Measurements from ENCODE around the gene ATP4B. TPM values are rescaled to one million over a fixed set of nuclear protein-coding genes. Genes with fewer than 3 reads are reported as not detected.

The ATP4B gene
- total and polyA plus RNA-seq, 2 of the 8 experiments (the other 6 are each of a cell fraction or from before 2014, with no cell fraction given): 0.05 TPM; not detected in 1

DNA sequence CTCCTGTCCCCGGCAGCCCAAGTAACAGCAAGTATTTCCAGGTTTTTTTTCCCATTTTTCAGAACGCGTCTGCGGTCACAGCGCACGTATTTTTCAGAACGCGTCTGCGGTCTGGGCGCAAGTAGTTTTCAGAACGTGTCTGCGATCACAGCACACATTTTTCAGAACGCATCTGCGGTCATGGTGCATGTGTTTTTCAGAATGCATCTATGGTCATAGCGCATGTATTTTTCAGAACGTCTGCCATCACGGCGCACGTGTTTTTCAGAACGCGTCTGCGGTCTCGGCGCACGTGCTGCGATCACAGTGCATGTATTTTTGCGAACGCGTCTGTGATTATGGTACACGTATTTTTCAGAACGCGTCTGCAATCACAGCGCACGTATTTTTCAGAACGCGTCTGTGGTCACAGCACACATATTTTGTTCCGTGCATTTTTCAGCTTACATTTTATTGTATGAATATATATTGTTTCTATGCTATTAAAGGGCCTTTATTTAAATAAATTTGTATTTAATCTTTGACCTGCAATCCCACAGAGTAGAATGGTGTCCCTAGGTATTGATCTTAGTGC is 19.7 kb downstream of the ATP4B start:
- Histone ChIP-seq H3K4me1 (replicated peaks in 1 of 4; ENCODE audit: control insufficient read depth in 3 of 4, insufficient read depth in 4 of 4, low read length in 3 of 4) (no peaks in the 10 kb centered on the region), H3K36me3 (ENCODE audit: control insufficient read depth in 2 of 4, insufficient read depth in 4 of 4, low read length in 3 of 4) (peaks cover 14 to 79% (median 57%) of the 10 kb centered on the region in 4 experiments), H2AFZ (ENCODE audit: low read length) (no peak overlapping the region), H3K23ac (ENCODE audit: insufficient read length) (no peak overlapping the region), H3K9me3 (ENCODE audit: insufficient read depth in 2 of 2, low read depth in 1 of 2, low read length in 1 of 2) (peaks cover 16 to 23% of the 10 kb centered on the region in 2 experiments), H3K18ac (ENCODE audit: extremely low read depth, low read length) (no peak overlapping the region), H2BK120ac (replicated peaks; ENCODE audit: low read depth, low read length) (no peak overlapping the region), H2BK12ac (ENCODE audit: low read depth, low read length) (no peak overlapping the region), H3K4me2 (ENCODE audit: insufficient read depth in 1 of 2, low read depth in 2 of 2, low read length in 2 of 2) (no peak overlapping the region), H4K8ac (ENCODE audit: extremely low read depth, insufficient read depth, low read length) (no peak overlapping the region), H2BK15ac (ENCODE audit: low read length) (no peak overlapping the region), H3K4ac (replicated peaks; ENCODE audit: insufficient read length, low read depth, low read length) (no peak overlapping the region), H3K56ac (replicated peaks; ENCODE audit: insufficient read length, low read depth, low read length) (no peak overlapping the region), H3K23me2 (ENCODE audit: low read depth, low read length) (no peaks in the 10 kb centered on the region), H3K27ac (ENCODE audit: low read depth, low read length) (no peak overlapping the region), H2AK5ac (ENCODE audit: low read depth, low read length) (no peak overlapping the region), H2BK20ac (ENCODE audit: low read length) (no peak overlapping the region), H3K4me3 (ENCODE audit: extremely low read depth in 1 of 4, insufficient read depth in 2 of 4, low read depth in 3 of 4, low read length in 4 of 4) (no peak overlapping the region), H4K5ac (ENCODE audit: insufficient read length, low read depth, low read length) (no peak overlapping the region), H3K27me3 (replicated peaks in 1 of 4; ENCODE audit: control insufficient read depth in 3 of 4, extremely low read depth in 1 of 4, insufficient read depth in 3 of 4, low read length in 3 of 4) (no peaks in the 10 kb centered on the region), H4K20me1 (replicated peaks in 1 of 2; ENCODE audit: control insufficient read depth in 1 of 2, insufficient read depth in 2 of 2, low read length in 2 of 2) (peaks cover 0 to 5% of the 10 kb centered on the region in 2 experiments), H3K9ac (replicated peaks in 1 of 4; ENCODE audit: extremely low read depth in 1 of 4, low read depth in 3 of 4, low read length in 3 of 4) (no peak overlapping the region), H3K79me1 (ENCODE audit: low read depth, low read length) (no peaks in the 10 kb centered on the region), H4K91ac (replicated peaks; ENCODE audit: insufficient read length, low read length) (no peak overlapping the region), H3K14ac (ENCODE audit: insufficient read length) (no peak overlapping the region), H2BK5ac (ENCODE audit: low read depth, low read length) (no peak overlapping the region), H3K79me2 (ENCODE audit: control insufficient read depth in 1 of 2, insufficient read depth in 2 of 2, low read length in 2 of 2) (no peaks in the 10 kb centered on the region)
- WGBS, 2 experiments (ENCODE audit: extremely low coverage in 1 of 2, insufficient coverage in 1 of 2, insufficient read length in 1 of 2, insufficient replicate concordance in 2 of 2, low coverage in 1 of 2, low lambda C conversion rate in 2 of 2, missing lambda C conversion rate in 1 of 2): 95% methylated on average over 37 of the region's 37 CpGs; no CpG with 5 or more reads in 1 of the 2 experiments
- DNase-seq (ENCODE audit: low read depth in 1 of 2, low spot score in 2 of 2) (no peak), FAIRE-seq (no peak)
- CTCF ChIA-PET (ENCODE audit: partially characterized antibody): interaction anchor here (1.2 to 1.7 kb wide), 3 partner anchors 17 to 164 kb away, joined by 3 to 4 read pairs (median 3); no protein-coding TSS in a partner anchor
- POLR2A ChIA-PET (ENCODE audit: partially characterized antibody): no interaction called here
- no peak for TF ChIP-seq SUZ12 (IDR thresholded peaks at IDR 0.05; ENCODE audit: low read length)
- no peak for TF ChIP-seq RNF2 (IDR thresholded peaks at IDR 0.05; ENCODE audit: borderline replicate concordance, low read depth, low read length, missing control alignments, poor library complexity, severe bottlenecking)
- no peak for TF ChIP-seq HDAC2 (IDR thresholded peaks at IDR 0.05; ENCODE audit: borderline replicate concordance in 1 of 2, low read depth in 2 of 2, low read length in 2 of 2)
- TF ChIP-seq ZNF274 (IDR thresholded peaks at IDR 0.05; ENCODE audit: borderline replicate concordance, extremely low read depth, low read length): no peak
- TF ChIP-seq CHD2 (IDR thresholded peaks at IDR 0.05; ENCODE audit: low read length): no peak
- no peak for TF ChIP-seq NRF1 (IDR thresholded peaks at IDR 0.05; ENCODE audit: low read depth, low read length)
- no peak for TF ChIP-seq SP2 (IDR thresholded peaks at IDR 0.05; ENCODE audit: low read length)
- TF ChIP-seq BRCA1 (IDR thresholded peaks at IDR 0.05; ENCODE audit: low read depth, low read length): no peak
- TF ChIP-seq, protein P1, sequence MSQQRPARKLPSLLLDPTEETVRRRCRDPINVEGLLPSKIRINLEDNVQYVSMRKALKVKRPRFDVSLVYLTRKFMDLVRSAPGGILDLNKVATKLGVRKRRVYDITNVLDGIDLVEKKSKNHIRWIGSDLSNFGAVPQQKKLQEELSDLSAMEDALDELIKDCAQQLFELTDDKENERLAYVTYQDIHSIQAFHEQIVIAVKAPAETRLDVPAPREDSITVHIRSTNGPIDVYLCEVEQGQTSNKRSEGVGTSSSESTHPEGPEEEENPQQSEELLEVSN (IDR thresholded peaks at IDR 0.05): no peak
- no peak for TF ChIP-seq SRF (IDR thresholded peaks at IDR 0.05; ENCODE audit: low read depth, low read length)
- TF ChIP-seq TAF1 (IDR thresholded peaks at IDR 0.05; ENCODE audit: low read depth, low read length): no peak
- TF ChIP-seq SAP30 (IDR thresholded peaks at IDR 0.05; ENCODE audit: insufficient read depth, insufficient replicate concordance, low read length): no peak

All from H1 (cell line).